GM23338 (cell line): ENCODE data around the gene FAM193B. TPM values are rescaled to one million over a fixed set of nuclear protein-coding genes. Genes with fewer than 3 reads are reported as not detected.

Experiments
- ATAC-seq: fragments of 200-7000 bp; cut with Tn5 transposase; 3 replicates; pipeline ENCODE4 v1.9.1; 2020
- DNase-seq: peaks from one replicate; pipeline ENCODE4 v3.0.0-alpha.2; 2015; ENCODE audit warnings: low spot score
- H2AFZ ChIP-seq: fragments of 200-600 bp; sonication (generic); 2 replicates; pipeline ENCODE4 v1.8.0; 2016; ENCODE audit warnings: antibody characterized with exemption, mild to moderate bottlenecking, moderate library complexity
- H3F3A ChIP-seq: fragments of 200-600 bp; sonication (generic); replicated peaks from 2 replicates; pipeline ENCODE4 v1.8.0; 2017; ENCODE audit warnings: antibody characterized with exemption, mixed run types, low read depth
- H3K27ac ChIP-seq: fragments of 200-600 bp; sonication (generic); 2 replicates; pipeline ENCODE4 v1.6.1; 2016; ENCODE audit warnings: low read depth
- H3K27me3 ChIP-seq: fragments of 200-600 bp; sonication (generic); 2 replicates; pipeline ENCODE4 v1.8.0; 2016; ENCODE audit warnings: mild to moderate bottlenecking, mixed run types, moderate library complexity; ENCODE audit not compliant: insufficient read depth
- H3K36me3 ChIP-seq: fragments of 200-600 bp; sonication (generic); 2 replicates; pipeline ENCODE4 v1.8.0; 2016; ENCODE audit warnings: mild to moderate bottlenecking; ENCODE audit not compliant: insufficient read depth
- H3K4me1 ChIP-seq: fragments of 200-600 bp; sonication (generic); 2 replicates; pipeline ENCODE4 v1.8.0; 2016; ENCODE audit warnings: mild to moderate bottlenecking, moderate library complexity; ENCODE audit not compliant: insufficient read depth
- H3K4me2 ChIP-seq: fragments of 200-600 bp; sonication (generic); 2 replicates; pipeline ENCODE4 v1.7.1; 2017; ENCODE audit warnings: mixed run types
- H3K4me3 ChIP-seq: fragments of 200-600 bp; sonication (generic); 2 replicates; pipeline ENCODE4 v1.6.1; 2016; ENCODE audit warnings: mixed run types
- H3K79me2 ChIP-seq: fragments of 200-600 bp; sonication (generic); replicated peaks from 2 replicates; pipeline ENCODE4 v1.8.0; 2017; ENCODE audit warnings: mild to moderate bottlenecking; ENCODE audit not compliant: insufficient read depth
- H3K9me2 ChIP-seq: fragments of 200-600 bp; sonication (generic); 2 replicates; pipeline ENCODE4 v1.8.0; 2017; ENCODE audit not compliant: insufficient read depth
- H4K20me1 ChIP-seq: fragments of 200-600 bp; sonication (generic); replicated peaks from 2 replicates; pipeline ENCODE4 v1.8.0; 2017; ENCODE audit warnings: mild to moderate bottlenecking; ENCODE audit not compliant: insufficient read depth
- H3K27ac Mint-ChIP-seq: 2 replicates; pipeline ENCODE4 v1.8.0; 2020; ENCODE audit warnings: inconsistent platforms, mild to moderate bottlenecking, moderate library complexity, mixed read lengths
- H3K27me3 Mint-ChIP-seq: 3 replicates; pipeline ENCODE4 v1.8.0; 2022; ENCODE audit warnings: low read depth, mild to moderate bottlenecking, moderate library complexity, mixed read lengths, inconsistent platforms; ENCODE audit not compliant: insufficient read depth, poor library complexity
- H3K36me3 Mint-ChIP-seq: 3 replicates; pipeline ENCODE4 v1.8.0; 2021; ENCODE audit warnings: low read depth, mild to moderate bottlenecking, inconsistent platforms, moderate library complexity, mixed read lengths
- H3K4me1 Mint-ChIP-seq: 3 replicates; pipeline ENCODE4 v1.8.0; 2020; ENCODE audit warnings: mild to moderate bottlenecking, inconsistent platforms, mixed read lengths
- H3K4me3 Mint-ChIP-seq: 3 replicates; pipeline ENCODE4 v1.8.0; 2021; ENCODE audit warnings: moderate library complexity, mild to moderate bottlenecking, inconsistent platforms, mixed read lengths
- H3K9me3 Mint-ChIP-seq: 3 replicates; pipeline ENCODE4 v1.8.0; 2020; ENCODE audit warnings: moderate library complexity, mild to moderate bottlenecking, inconsistent platforms, mixed read lengths
- CTCF ChIP-seq, 2 experiments: fragments of 200-600 bp in 1 of 2; sonication (generic) in 1 of 2; conservative IDR thresholded peaks; 2 replicates each; pipeline versions ENCODE4 v1.5.1 to v1.6.1; 2016 to 2017; ENCODE audit warnings: antibody characterized with exemption in 2 of 2, low read depth in 2 of 2, mild to moderate bottlenecking in 2 of 2, moderate library complexity in 1 of 2
- ETS1 ChIP-seq: IDR thresholded peaks from 2 replicates; pipeline ENCODE4 v1.6.1; 2016; ENCODE audit warnings: antibody characterized with exemption
- ZNF462 ChIP-seq: fragments of 250-450 bp; sonication (Bioruptor Pico); IDR thresholded peaks from 2 replicates; pipeline ENCODE4 v1.5.0; 2020; ENCODE audit warnings: mild to moderate bottlenecking, moderate library complexity
- polyA plus RNA-seq: library from polyadenylated mRNA; unstranded; fragments of >200 nt; fragmentation: Nextera tagmentation; extraction: Ambion mirVana; gene quantifications from 2 replicates; pipeline ENCODE4 v1.2.1, GENCODE V29; 2016
- total RNA-seq: library from RNA; depleted of rRNA; stranded (reverse); fragments of >200 nt; shearing (Covaris generic); gene quantifications from 2 replicates; pipeline ENCODE4 v1.2.3, GENCODE V29; 2014

FAM193B gene
- total and polyA plus RNA-seq, 2 experiments from 2014 or later, result 44.4 to 58.6 TPM

GRCh38 chr5:177509991-177510566 lies 44.3 kb downstream of the FAM193B start:
- peaks cover 12% of the 10 kb centered on the region for H3K27me3 Mint-ChIP-seq
- no peaks in the 10 kb centered on the region for H3K27me3 ChIP-seq
- no peak overlapping the region for H3K27ac ChIP-seq
- peak overlapping the region; percentile 32; the same call in 1 of the 3 replicates for H3K4me3 Mint-ChIP-seq
- TF ChIP-seq ETS1, result no peak
- peak in 1 of 2 experiments; percentile 10; a peak in 1 of 4 replicates for TF ChIP-seq CTCF (conservative IDR thresholded peaks at IDR 0.05; ENCODE audit: low read depth in 2 of 2)
- TF ChIP-seq ZNF462 (CRISPR knock-in tag), result no peak
- peaks cover 2% of the 10 kb centered on the region for H3K79me2 ChIP-seq
- DNase-seq, result no peak
- H2AFZ ChIP-seq, result no peak overlapping the region
- peak; percentile 23 for ATAC-seq
- H3F3A ChIP-seq, result peaks cover 5% of the 10 kb centered on the region; the same call in 1 of the 2 replicates
- no peak overlapping the region for H3K4me3 ChIP-seq
- H3K27ac Mint-ChIP-seq, result peak overlapping the region; percentile 81
- peak overlapping the region; percentile 55; the same call in 1 of the 2 replicates for H3K4me2 ChIP-seq
- H3K36me3 ChIP-seq, result peaks cover 9% of the 10 kb centered on the region
- H3K9me3 Mint-ChIP-seq, result peaks cover 2% of the 10 kb centered on the region; the same call in 1 of the 3 replicates
- no peaks in the 10 kb centered on the region; the same call in 1 of the 2 replicates for H4K20me1 ChIP-seq
- peaks cover 15% of the 10 kb centered on the region for H3K4me1 ChIP-seq
- H3K9me2 ChIP-seq, result no peaks in the 10 kb centered on the region
- H3K4me1 Mint-ChIP-seq, result peaks cover 22% of the 10 kb centered on the region
- peaks cover 64% of the 10 kb centered on the region for H3K36me3 Mint-ChIP-seq
